ENCODE data around the gene PAX2.

The PAX2 gene

GRCh38 chr10:100873827-100874326 lies 128.5 kb downstream of the PAX2 start:
- in situ Hi-C loops (cut with HindIII; ENCODE audit: low pct_unique_long_range_greater_than_20kb, low sequenced_read_pairs): no loop called here
- DNase-seq (ENCODE audit: low read depth in 1 of 2, low spot score in 1 of 2): no peak
- TF ChIP-seq JUND (IDR thresholded peaks at IDR 0.05; ENCODE audit: low read depth): no peak

GRCh38 chr10:100874702-100875483 lies 129.5 kb downstream of the PAX2 start:
- no peak for DNase-seq (ENCODE audit: low read depth in 1 of 2, low spot score in 1 of 2)
- no peak for TF ChIP-seq JUND (IDR thresholded peaks at IDR 0.05; ENCODE audit: low read depth)
- in situ Hi-C loops (cut with HindIII; ENCODE audit: low pct_unique_long_range_greater_than_20kb, low sequenced_read_pairs): no loop called here

- no peak for DNase-seq (ENCODE audit: low read depth in 1 of 2, low spot score in 1 of 2)
- TF ChIP-seq JUND (IDR thresholded peaks at IDR 0.05; ENCODE audit: low read depth): no peak
- in situ Hi-C loops (cut with HindIII; ENCODE audit: low pct_unique_long_range_greater_than_20kb, low sequenced_read_pairs): no loop called here
These were observed 130.2 kb downstream of the PAX2 start for GRCh38 chr10:100875484-100876166.

- DNase-seq (ENCODE audit: low read depth in 1 of 2, low spot score in 1 of 2): peak in 1 of 2 experiments; percentile 44
- no peak for TF ChIP-seq JUND (IDR thresholded peaks at IDR 0.05; ENCODE audit: low read depth)
- in situ Hi-C loops (cut with HindIII; ENCODE audit: low pct_unique_long_range_greater_than_20kb, low sequenced_read_pairs): no loop called here
These were observed 131.4 kb downstream of the PAX2 start for GRCh38 chr10:100876585-100877460.

GRCh38 chr10:100877461-100877850 lies 132.1 kb downstream of the PAX2 start:
- no peak for TF ChIP-seq JUND (IDR thresholded peaks at IDR 0.05; ENCODE audit: low read depth)
- in situ Hi-C loops (cut with HindIII; ENCODE audit: low pct_unique_long_range_greater_than_20kb, low sequenced_read_pairs): no loop called here
- DNase-seq (ENCODE audit: low read depth in 1 of 2, low spot score in 1 of 2): no peak

- DNase-seq (ENCODE audit: low read depth in 1 of 2, low spot score in 1 of 2): peak; percentile 89 to 93
- TF ChIP-seq JUND (IDR thresholded peaks at IDR 0.05; ENCODE audit: low read depth): no peak
- in situ Hi-C loops (cut with HindIII; ENCODE audit: low pct_unique_long_range_greater_than_20kb, low sequenced_read_pairs): no loop called here
These were observed 133.0 kb downstream of the PAX2 start for GRCh38 chr10:100878291-100878910.
